GM19468 (cell line): ENCODE results near the gene SERINC2.
"Not testable (repeated sequence)": the region's sequence is repeated elsewhere in the genome, so short reads cannot be mapped to it uniquely, and the experiment has no call there.

Source experiments
- ATAC-seq: cut with Tn5 transposase; IDR thresholded peaks from one replicate; pipeline ENCODE4 v1.9.1; 2021; ENCODE audit warnings: mild to moderate bottlenecking, moderate library complexity, moderate number of reproducible peaks; ENCODE audit not compliant: unreplicated experiment; ENCODE audit errors: extremely low read depth

SERINC2 gene

DNA sequence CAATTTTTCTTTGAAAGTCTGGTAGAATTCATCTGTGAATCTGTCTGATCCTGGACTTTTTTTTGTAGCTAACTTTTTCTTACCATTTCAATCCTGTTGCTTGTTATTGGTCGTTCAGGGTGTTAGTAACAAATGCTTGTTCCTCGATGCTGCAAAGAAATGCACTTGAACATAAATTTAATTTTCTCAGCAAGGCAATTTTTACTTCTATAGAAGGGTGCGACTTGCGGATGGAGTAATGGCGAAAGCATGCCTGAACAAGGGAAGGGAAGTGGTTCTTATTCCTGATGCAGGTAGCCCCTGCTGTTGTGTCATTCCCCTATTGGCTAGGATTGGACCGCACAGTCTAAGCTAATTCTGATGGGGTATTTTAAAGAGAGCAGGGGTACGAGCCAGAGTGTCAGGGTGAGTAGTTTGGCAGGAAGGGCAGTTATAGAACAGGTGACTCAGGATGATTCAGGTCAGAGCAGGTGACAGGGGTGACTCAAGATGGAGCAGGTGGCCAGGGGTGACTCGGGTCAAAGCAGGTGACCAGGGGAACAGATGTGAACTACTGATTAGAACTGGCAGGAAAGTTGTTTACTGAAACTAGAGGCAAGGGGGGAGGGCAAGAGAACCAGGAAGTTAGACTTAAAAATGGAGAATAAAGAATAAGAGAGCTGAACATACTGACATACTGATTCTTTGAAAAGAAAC, 40.5 kb downstream of the SERINC2 start:
- ATAC-seq = no peak

DNA sequence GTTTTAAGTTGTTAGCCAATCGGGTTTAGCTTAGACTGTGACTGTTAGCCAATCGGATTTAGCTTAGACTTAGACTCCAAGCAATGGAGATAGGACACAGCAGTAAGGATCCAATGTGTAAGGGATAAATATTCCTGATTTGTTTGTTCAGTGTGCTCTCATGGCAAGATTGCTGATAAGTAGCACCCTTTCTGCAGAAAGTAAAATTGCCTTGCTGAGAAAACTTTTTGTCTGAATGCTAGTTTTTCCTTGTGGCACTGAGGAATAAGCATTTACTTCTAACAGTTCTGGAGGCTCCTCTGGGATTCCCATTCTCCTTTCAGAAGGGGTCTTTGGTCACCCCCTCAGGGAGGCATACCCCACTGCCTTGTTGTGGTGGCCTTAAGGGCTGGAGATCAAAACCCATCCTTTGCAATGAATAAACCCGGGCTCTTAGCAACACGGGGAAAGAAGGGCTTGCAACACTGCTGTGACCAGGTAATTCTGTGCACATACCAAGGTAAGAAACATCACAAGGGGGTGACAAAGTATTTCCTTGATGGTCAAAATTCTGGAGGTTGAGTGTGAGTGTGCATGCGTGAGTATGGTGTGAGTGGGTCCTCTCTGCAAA, 45.4 kb downstream of the SERINC2 start:
- ATAC-seq = no peak

DNA sequence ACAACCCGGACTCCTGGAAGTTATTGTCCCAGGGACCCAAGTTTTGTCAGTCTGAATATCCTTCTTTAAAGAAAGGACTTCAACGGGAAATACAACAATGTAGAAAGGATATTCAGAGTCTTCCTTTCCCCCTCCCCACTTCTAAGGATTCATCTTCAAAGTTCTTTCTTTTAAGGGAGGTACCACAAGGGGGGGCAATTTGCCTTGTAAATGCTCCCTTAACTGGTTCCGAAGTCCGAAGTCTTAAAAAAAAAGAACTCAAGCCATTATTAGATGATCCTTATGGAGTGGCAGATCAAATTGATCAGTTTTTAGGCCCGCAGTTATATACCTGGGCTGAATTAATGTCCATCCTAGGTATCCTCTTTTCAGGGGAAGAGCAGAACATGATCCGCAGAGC, 47.0 kb downstream of the SERINC2 start:
- ATAC-seq = no peak

DNA sequence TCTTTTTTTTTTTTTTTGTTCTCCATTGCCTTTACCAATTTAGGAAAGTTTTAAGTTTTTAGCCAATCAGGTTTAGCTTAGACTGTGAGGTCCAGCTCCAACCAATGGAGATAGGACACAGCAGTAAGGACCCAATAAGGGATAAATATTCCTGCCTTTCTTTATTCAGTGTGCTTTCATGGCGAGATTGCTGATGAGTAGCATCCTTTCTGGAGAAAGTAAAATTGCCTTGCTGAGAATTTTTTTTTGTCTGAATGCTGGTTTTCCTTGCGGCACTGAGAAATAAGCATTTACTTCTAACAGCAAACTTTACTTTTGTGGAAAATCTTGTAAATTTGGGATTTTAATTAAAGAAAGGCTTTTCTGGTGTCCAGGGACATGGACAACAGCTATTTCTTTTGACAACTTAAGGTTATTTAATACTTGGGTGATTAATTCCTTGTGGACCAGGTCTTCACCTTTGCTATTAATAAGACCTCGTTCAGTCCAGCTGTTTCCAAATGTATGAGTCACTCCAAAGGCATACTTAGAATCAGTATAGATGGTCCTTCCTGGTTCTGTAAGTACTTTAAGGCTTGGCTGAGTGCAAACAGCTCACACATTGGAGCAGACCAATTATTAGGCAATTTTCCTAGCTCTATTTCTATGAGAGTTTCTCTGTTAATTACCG, 54.1 kb downstream of the SERINC2 start:
- no peak for ATAC-seq

DNA sequence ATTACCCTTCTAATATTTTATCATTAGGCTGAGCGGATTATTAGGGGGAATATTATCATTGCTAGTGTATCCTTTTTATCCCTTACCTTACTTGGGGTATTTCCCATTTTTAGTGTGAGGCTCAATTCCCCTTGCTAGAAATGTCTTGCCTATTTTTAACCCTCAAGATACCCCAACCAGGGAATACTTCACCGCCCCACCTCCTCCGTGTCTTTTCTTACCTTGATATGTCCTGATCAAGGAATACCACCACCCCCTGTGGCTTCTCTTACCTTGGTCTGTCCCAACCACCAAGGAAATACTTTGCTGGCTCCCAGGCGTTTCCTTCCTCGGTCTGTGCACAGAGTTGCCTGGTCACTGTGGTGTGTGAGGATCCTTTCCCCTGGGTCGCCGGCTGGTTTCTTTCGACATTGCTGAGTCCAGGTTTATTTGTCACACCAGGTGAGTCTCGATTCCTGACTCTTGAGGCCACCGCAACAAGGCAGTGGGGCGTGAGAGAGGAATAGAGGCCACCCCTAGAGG, 57.8 kb downstream of the SERINC2 start:
- ATAC-seq = no peak

DNA sequence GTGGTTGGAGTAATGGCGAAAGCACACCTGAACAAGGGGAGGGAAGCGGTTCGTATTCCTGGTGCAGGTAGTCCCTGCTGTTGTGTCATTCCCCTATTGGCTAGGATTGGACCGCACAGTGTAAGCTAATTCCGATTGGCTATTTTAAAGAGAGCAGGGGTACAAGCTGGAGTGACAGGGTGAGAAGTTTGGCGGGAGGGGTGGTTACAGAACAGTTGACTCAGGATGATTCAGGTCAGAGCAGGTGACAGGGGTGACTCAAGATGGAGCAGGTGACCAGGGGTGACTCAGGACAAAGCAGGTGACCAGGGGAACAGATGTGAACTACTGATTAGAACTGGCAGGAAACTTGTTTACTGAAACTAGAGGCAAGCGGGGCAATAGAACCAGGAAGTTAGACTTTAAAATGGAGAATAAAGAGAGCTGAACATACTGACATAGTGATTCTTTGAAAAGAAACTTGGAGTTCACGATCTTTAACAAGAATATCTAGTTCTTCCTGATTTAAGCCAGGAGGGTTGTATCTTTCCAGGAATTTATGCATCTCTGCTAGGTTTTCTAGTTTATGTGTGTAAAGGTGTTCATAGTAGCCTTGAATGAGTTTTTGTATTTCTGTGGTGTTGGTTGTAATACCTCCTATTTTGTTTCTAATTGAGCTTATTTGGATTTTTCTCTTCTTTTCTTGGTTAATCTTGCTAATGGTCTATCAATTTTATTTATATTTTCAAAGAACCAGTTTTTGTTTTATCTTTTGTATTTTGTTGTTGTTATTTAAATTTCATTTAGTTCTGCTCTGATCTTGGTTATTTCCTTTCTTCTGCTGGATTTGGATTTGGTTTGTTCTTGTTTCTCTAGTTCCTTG, 58.7 kb downstream of the SERINC2 start:
- not testable (repeated sequence) for ATAC-seq

DNA sequence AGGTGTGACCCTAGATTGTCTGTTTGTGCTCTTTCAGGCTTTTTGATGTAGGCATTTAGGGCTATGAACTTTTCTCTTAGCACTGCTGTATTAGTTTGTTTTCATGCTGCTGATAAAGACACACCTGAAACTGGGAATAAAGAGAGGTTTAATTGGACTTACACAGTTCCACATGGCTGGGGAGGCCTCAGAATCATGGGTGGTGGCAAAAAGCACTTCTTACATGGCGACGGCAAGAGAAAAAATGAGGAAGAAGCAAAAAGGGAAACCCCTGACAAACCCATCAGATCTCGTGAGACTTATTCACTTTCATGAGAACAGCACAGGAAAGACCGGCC, 59.3 kb downstream of the SERINC2 start:
- ATAC-seq = not testable (repeated sequence)

DNA sequence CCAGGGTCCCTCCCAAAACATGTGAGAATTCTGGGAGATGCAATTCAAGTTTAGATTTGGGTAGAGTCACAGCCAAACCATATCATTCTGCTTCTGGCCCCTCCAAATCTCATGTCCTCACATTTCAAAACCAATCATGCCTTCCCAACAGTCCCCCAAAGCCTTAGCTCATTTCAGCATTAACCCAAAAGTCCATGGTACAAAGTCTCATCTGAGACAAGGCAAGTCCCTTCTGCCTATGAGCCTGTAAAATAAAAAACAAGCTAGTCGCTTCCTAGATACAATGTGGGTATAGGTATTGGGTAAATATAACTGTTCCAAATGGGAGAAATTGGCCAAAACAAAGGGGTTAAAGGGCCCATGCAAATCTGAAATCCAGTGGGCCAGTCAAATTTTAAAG, 59.7 kb downstream of the SERINC2 start:
- not testable (repeated sequence) for ATAC-seq

DNA sequence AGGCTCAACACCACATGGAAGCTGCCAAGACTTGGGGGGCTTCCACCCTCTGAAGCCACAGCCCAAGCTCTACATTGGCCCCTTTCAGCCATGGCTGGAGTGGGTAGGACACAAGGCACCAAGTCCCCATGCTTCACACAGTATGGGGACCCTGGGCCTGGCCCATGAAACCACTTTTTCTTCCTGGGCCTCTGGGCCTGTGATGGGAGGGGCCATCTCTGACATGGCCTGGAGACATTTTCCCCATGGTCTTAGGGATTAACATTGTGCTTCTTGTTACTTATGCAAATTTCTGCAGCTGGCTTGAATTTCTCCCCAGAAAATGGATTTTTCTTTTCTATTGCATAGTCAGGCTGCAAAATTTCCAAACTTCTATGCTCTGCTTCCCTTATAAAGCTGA, 60.5 kb downstream of the SERINC2 start:
- ATAC-seq = not testable (repeated sequence)

DNA sequence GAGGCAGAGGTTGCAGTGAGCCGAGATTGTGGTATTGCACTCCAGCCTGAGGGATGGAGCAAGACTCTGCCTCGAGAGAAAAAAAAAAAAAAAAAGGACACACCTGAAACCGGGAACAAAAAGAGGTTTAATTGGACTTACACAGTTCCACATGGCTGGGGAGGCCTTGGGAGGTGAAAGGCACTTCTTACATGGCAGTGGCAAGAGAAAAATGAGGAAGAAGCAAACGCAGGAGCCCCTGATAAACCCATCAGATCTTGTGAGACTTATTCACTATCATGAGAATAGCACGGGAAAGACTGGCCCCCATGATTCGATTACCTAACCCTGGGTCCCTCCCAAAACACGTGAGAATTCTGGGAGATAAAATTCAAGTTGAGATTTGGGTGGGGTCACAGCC, 61.6 kb downstream of the SERINC2 start:
- not testable (repeated sequence) for ATAC-seq

DNA sequence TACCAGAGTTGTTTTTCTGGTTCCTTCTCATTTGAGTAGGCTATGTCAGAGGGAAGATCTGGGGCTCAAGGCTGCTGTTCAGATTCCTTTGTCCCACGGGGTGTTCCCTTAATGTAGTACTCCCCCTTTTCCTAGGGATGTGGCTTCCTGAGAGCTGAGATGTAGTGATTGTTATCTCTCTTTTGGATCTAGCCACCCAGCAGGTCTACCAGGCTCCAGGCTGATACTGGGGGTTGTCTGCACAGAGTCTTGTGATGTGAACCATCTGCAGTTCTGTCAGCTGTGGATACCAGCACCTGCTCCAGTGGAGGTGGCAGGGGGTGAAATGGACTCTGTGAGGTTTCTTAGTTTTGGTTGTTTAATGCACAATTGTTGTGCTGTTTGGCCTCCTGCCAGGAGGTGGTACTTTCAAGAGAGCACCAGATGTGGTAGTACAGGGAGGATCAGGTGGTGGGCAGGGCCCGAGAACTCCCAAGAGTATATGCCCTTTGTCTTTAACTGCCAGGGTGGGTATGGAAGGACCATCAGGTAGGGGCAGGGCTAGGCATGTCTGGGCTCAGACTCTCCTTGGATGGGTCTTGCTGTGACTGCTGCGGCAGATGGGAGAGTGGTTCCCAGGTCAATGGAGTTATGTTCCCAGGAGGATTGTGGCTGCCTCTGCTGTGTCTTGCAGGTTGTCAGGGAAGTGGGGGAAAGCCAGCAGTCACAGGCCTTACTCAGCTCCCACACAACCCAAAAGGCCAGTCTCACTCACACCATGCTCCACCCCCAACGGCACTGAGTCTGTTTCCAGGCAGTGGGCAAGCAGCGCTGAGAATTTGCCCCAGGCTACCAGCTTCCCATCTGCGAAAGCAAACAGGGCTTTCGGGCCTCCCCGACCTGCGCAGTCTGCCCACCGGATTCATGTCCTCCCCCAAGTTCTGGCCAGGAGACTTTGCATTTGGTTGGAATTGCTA, 64.2 kb downstream of the SERINC2 start:
- no peak for ATAC-seq

DNA sequence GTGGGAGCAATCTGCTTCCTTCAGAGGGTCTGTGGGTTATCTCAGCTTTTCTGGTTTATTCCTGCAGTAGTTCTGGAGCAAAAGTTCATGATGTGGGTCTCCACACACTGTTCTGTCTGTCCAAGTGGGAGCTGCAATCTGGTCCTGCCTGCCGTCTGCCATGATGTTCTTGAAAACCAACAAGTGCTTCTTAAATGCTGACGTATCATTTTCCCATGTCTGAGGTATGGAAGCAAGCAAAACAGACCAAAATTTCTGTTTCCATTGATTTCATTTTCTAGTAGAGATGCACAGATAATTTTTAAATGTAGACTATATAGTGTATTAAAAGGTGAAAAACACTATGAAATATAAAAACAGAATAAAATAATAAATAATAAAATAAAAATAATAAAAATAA, 65.2 kb downstream of the SERINC2 start:
- ATAC-seq = no peak

DNA sequence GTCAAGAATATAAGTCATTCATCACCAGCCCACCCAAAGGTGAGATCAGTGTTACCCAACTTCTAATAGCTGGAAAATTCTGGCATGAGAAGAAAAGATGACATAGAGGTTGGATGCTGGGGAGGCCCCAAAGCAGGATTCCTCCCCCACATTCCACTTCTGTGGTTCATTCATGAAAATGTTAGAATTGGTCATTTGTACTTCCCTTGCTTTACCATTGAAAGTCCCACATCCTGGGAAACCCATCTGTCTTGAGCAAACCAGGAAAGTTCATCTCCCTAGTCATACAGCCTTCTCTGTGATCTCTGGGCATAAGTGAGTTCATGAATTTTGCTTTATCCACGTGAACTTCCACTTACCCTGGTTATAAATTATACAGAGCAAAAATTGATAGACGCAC, 66.8 kb downstream of the SERINC2 start:
- no peak for ATAC-seq

DNA sequence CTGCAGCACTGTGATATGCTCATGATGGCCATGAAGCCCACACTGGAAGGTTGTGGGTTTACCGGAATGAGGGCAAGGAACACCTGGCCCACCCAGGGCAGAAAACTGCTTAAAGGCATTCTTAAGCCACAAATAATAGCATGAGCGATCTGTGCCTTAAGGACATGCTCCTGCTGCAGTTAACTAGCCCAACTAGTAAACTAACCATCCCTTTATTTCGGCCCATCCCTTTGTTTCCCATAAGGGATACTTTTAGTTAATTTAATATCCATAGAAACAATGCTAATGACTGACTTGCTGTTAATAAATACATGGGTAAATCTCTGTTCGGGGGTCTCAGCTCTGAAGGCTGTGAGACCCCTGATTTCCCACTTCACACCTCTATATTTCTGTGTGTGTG, 67.4 kb downstream of the SERINC2 start:
- not testable (repeated sequence) for ATAC-seq

DNA sequence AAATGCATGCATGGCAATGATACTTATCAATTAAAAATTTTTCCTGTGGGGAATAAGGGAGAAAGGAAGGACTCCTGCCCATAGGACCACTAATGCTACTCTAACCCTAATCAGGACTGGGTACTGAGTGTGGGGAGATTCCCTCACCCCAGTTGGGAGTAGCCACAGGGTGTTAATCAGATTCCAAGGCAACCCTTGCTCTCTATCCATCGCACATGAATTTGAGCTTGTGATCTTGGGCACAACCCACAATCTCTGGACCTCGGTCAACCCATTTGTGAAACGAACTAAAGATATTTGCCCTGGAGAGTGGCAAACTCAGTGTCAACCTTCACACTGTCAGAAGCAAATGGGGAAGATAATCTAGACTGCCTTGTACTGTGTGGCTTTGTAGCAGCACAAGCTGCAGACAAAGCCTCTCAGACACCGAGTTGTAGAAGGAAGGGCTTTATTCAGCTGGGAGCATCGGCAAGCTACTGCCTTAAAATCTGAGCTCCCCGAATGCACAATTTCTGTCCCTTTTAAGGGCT, 69.5 kb downstream of the SERINC2 start:
- no peak for ATAC-seq

DNA sequence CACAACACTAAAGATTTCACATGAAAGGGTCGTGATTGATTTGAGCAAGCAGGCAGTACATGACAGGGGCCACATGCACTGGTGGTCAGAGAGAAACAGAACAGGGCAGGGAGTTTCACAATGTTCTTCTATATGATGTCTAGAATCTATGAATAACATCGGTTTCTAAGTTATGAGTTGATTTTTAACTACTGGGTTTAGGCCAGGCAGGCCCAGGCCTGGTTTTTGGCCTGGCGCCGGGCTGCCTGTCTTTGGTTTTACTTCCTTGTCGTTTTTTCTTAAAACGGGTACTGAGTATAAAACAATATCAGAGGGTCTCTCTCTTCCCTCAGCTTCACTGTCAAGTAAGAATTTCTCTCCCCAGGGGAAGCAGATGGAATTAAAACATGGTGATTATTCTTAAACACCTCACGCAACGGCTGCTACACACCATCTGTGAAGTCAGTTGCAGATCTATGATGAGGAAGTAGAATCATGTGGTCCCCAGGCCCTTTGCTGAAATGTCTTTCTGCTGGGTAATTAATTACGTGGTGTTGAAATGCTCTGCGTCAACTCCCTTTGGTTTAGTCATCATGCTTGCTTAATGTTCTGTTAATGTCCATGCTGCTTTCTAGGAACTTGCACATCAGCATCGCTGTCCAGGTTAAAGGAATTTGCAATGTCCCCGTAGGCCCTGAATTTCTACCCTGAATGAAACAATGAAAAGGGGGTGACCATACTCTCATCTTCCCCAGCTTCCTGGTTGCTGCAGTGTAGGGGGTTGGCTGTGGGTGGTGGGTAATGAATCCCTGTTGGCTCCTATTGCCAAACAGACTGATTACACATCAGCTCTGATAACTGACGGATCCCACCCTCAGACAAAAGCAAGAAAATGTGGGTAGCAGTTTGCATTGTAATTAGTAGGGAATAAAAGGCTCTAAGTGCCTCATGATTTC, 70.3 kb downstream of the SERINC2 start:
- no peak for ATAC-seq
